IPS DF 19.7 (cell line): ENCODE data around the gene CRYBG2.
"Not testable (repeated sequence)": the region's sequence is repeated elsewhere in the genome, so short reads cannot be mapped to it uniquely, and the experiment has no call there.

Source experiments
- DNase-seq: peaks from one replicate; pipeline ENCODE4 v3.0.0-alpha.2; 2013; ENCODE audit warnings: low read depth, low spot score

CRYBG2 gene

GRCh38 chr1:26293911-26294463, 59.9 kb downstream of the CRYBG2 start:
- DNase-seq, result no peak

- DNase-seq, result not testable (repeated sequence)
Observed at GRCh38 chr1:26292735-26293134, 61.2 kb downstream of the CRYBG2 start.

- DNase-seq, result no peak
Observed at GRCh38 chr1:26291939-26292338, 62.0 kb downstream of the CRYBG2 start.

- DNase-seq, result no peak
Observed at GRCh38 chr1:26291433-26291832, 62.5 kb downstream of the CRYBG2 start.

- DNase-seq, result no peak
Observed at GRCh38 chr1:26290882-26291261, 63.1 kb downstream of the CRYBG2 start.

GRCh38 chr1:26290122-26290881, 63.6 kb downstream of the CRYBG2 start:
- DNase-seq, result no peak

- no peak for DNase-seq
Observed at GRCh38 chr1:26289158-26290059, 64.5 kb downstream of the CRYBG2 start.

GRCh38 chr1:26288311-26288941, 65.5 kb downstream of the CRYBG2 start:
- no peak for DNase-seq

GRCh38 chr1:26287811-26288210, 66.1 kb downstream of the CRYBG2 start:
- DNase-seq, result no peak

- DNase-seq, result no peak
Observed at GRCh38 chr1:26287033-26287711, 66.8 kb downstream of the CRYBG2 start.

GRCh38 chr1:26286064-26286416, 67.9 kb downstream of the CRYBG2 start:
- DNase-seq, result no peak

GRCh38 chr1:26285366-26286063, 68.4 kb downstream of the CRYBG2 start:
- DNase-seq, result no peak

- no peak for DNase-seq
Observed at GRCh38 chr1:26284597-26285347, 69.2 kb downstream of the CRYBG2 start.

- no peak for DNase-seq
Observed at GRCh38 chr1:26283871-26284596, 69.9 kb downstream of the CRYBG2 start.

GRCh38 chr1:26283279-26283853, 70.6 kb downstream of the CRYBG2 start:
- DNase-seq, result no peak

- DNase-seq, result no peak
Observed at GRCh38 chr1:26282401-26282918, 71.5 kb downstream of the CRYBG2 start.

- no peak for DNase-seq
Observed at GRCh38 chr1:26281971-26282370, 72.0 kb downstream of the CRYBG2 start.

GRCh38 chr1:26281091-26281958, 72.6 kb downstream of the CRYBG2 start:
- DNase-seq, result no peak
